Measurements from ENCODE around the gene TAF3.

DNA sequence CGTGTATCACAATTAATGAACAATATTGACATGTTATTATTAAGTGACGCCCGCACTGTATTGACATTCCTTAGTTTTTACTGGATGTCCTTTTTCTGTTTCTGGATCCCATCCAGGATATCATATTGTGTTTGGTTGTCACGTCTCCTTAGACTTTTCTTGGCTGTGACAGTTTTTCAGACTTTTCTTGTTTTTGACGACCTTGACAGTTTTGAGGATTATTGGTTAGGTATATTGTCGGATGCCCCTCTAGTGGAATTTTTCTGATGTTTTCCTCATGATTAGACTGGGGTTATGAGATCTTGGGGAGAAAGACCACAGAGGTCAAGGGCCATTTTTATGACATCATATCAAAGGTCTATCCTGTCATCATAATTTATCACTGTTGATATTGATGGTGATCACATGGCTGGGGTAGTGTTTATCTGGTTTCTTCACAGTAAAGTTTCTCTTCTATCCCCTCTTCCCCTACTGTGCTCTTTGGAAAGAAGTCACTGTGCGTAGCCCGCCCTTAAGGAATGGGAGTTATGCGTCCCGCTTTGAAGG, 11.1 kb downstream of the TAF3 start:
- TF ChIP-seq, protein P1, sequence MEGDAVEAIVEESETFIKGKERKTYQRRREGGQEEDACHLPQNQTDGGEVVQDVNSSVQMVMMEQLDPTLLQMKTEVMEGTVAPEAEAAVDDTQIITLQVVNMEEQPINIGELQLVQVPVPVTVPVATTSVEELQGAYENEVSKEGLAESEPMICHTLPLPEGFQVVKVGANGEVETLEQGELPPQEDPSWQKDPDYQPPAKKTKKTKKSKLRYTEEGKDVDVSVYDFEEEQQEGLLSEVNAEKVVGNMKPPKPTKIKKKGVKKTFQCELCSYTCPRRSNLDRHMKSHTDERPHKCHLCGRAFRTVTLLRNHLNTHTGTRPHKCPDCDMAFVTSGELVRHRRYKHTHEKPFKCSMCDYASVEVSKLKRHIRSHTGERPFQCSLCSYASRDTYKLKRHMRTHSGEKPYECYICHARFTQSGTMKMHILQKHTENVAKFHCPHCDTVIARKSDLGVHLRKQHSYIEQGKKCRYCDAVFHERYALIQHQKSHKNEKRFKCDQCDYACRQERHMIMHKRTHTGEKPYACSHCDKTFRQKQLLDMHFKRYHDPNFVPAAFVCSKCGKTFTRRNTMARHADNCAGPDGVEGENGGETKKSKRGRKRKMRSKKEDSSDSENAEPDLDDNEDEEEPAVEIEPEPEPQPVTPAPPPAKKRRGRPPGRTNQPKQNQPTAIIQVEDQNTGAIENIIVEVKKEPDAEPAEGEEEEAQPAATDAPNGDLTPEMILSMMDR (tag by site-specific recombination; IDR thresholded peaks at IDR 0.05): no peak
- TF ChIP-seq ZBTB8A (tag by site-specific recombination; IDR thresholded peaks at IDR 0.05) (no peak), PRDM1 (tag by site-specific recombination; IDR thresholded peaks at IDR 0.05) (no peak), ZNF404 (tag by site-specific recombination; IDR thresholded peaks at IDR 0.05) (no peak), ZBTB7A (tag by site-specific recombination; IDR thresholded peaks at IDR 0.05; ENCODE audit: low read depth) (no peak), HOXA7 (CRISPR knock-in tag; IDR thresholded peaks at IDR 0.05; ENCODE audit: borderline replicate concordance) (no peak), ZNF311 (tag by site-specific recombination; IDR thresholded peaks at IDR 0.05; ENCODE audit: borderline replicate concordance) (no peak), ZNF366 (tag by site-specific recombination; conservative IDR thresholded peaks at IDR 0.05) (no peak)

Data from HEK293 (cell line).